ENCODE data around the gene CAPS.

DNA sequence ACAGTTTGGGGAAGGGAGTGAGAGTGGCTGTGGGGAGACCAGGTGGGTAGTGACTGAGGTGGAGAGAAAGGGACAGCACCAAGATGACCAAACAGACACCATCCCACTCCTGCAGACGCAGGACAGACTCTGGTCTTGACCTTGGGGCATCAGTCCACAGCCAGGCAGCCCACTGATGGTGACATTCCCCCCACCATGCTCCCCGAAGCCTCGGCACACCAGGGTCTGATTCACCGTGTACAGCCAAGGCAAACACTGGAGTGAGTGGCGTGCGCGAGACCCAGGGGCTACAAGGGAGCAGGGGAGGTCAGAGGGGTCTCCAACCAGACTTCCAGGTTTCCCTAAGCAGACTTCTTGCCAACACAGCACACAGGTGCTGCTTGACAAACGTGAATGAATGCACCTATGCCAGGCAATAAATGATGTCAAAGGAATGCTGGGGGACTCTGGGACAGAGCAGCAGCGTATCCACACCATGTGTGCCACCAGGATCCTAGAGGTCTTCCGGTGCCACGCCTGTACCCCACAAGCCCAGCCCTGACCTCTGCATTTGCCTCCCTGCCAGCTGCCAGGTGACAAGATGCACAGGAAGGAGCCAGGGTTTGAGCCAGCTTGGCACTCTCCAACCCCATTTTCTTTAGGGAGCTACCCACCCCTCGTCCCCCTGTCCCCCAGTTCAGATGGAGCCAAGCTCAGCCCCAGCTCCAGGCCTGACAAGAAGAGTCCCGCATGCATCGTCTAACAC lies 45.4 kb downstream of the CAPS start:
- TF ChIP-seq POLR2AphosphoS5 (IDR thresholded peaks at IDR 0.05; ENCODE audit: low read depth, low read length), result no peak
- no peak for TF ChIP-seq REST (IDR thresholded peaks at IDR 0.05; ENCODE audit: insufficient read depth in 1 of 2, low read depth in 2 of 2, low read length in 2 of 2)
- TF ChIP-seq TAF1 (IDR thresholded peaks at IDR 0.05; ENCODE audit: borderline replicate concordance, insufficient read depth, low read length), result no peak
- no peak for TF ChIP-seq FOXP2 (optimal IDR thresholded peaks at IDR 0.05; ENCODE audit: borderline replicate concordance, extremely low read depth, extremely low read length, insufficient read depth)
- TF ChIP-seq SIN3A (IDR thresholded peaks at IDR 0.05; ENCODE audit: borderline replicate concordance, insufficient read depth, low read length), result no peak

All from PFSK-1 (cell line).